GM21786 (cell line): ENCODE data around the gene KCTD20.
"Not testable (repeated sequence)": the region's sequence is repeated elsewhere in the genome, so short reads cannot be mapped to it uniquely, and the experiment has no call there.

Experiments
- ATAC-seq: cut with Tn5 transposase; IDR thresholded peaks from one replicate; pipeline ENCODE4 v1.9.1; 2021; ENCODE audit not compliant: unreplicated experiment

Gene KCTD20

DNA sequence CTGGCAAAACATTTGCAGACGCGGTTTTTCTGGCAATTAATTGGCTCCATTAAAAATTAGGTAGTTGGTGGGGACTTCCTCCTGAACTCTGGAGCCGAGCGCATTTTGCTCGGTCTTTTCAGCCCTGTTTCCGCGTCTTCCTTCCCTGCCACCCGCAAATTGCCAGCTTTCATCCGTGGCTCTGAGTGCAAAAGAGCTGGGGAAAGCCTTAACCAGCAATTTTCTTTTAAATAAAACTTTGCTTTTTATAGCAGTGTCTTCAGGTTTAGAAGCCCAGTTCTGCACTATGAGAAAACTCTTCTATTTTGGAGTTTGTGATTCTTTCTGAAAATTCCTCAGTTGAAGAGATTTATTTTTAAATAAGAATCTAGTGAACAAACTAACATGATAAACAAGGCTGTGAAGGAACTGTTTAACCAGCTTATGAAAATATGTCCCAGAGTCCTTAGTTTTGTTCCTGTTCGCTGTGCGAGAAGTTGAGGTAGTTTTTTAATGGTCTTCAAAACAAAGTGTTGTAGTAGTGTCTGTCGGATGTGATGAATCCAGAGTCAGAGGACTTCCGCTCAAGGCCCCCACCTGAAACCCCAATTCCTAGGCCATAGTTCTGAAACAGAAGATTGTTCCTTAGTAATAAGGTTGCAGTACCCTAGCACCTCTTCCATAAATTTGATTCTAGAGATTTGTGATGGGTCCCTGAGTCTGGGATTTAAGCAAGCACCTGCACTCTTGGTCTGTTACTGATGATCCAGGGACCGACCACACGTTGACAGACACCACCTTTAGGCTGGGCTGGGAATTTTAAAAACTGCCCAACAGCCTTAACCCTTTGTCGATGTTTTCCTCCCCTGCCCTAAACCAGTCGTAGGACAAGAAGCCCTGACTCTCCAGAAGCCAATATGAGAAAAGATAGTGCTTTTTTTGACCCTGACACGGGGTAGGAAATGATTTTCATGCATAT is 950 bp downstream of the KCTD20 start:
- ATAC-seq: no peak

DNA sequence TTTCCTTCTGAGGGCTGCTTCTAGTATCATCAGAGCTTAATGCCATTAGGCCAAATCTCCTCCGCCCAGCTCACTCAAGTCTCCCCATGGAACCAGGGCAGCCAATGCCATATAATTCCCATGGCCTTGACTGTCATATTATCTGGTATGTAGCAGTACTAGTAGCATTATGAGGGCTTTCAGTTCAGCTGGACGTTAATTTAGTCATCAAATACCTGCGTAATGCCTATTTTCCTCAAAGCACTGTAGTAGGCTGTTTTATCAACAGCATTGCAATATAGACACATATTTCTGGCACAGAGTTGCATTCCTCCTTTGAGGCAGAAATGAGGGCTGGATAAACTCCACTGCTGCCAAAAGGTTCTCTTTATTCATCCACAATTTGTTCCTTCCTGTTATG is 1.7 kb downstream of the KCTD20 start:
- ATAC-seq: no peak

DNA sequence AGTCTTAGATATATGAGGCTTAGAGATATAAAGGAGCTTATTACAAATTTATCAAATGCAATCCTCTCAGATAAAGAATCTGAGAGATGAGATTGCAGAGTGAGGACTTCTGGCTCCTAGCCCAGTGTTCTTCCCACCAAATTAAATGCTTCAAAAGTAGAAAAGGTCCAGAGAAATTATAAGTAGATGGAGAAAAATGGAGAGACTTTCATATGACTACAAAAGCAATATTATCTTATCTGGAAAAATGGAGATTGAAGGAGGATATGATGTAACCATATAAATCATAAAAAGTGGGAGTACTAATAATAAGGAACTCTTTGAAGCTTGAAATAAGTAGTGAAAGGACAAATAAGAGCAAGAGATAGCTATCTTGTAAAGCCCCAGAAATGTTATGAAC is 2.8 kb downstream of the KCTD20 start:
- no peak for ATAC-seq

DNA sequence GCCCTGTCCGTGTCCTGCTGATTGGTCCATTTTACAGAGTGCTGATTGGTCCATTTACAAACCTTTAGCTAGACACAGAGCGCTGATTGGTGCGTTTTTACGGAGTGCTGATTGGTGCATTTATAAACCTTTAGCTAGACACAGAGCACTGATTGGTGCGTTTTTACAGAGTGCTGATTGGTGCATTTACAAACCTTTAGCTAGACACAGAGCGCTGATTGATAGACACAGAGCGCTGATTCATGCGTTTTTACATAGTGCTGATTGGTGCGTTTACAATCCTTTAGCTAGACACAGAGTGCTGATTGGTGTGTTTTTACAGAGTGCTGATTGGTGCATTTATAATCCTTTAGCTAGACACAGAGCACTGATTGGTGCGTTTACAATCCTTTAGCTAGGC is 6.4 kb downstream of the KCTD20 start:
- not testable (repeated sequence) for ATAC-seq

DNA sequence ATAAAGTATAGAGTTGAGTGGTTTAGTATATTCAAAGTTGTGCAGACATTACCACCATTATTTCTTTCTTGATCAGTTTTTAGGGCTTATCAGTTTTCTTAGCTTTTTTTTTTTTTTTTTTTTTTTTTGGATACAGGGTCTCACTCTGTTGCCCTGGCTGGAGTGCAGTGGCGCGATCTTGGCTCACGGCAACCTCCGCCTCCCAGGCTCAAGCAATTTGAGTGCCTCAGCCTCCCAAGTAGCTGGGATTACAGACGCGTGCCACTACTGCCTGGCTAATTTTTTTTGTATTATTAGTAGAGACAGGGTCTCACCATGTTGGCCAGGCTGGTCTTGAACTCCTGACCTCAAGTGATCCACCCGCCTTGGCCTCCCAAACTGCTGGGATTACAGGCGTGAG is 10.1 kb downstream of the KCTD20 start:
- not testable (repeated sequence) for ATAC-seq

DNA sequence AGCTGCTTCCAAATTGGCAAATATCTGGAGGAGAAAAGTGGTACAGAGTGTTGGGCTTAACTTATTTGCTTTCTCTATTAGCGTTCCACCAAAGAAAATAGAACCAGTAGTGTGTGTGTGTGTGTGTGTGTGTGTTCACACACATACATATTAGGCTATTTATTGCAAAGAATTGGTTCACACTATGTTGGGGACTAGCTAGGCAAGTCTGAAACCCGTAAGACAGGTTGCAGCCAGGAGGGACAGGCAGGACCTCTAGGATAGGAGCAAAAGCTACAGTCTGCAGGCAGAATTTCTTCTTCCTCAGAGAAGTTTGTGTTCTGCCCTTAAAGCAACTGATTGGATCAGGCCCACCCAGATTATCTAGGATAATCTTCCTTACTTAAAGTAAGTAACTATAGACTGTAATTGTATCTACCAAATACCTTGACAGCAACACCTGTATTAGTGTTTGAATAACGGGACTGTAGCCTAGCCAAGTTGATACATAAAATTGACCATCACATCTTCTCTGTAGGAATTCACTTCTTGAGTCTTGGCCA is 12.8 kb downstream of the KCTD20 start:
- no peak for ATAC-seq

DNA sequence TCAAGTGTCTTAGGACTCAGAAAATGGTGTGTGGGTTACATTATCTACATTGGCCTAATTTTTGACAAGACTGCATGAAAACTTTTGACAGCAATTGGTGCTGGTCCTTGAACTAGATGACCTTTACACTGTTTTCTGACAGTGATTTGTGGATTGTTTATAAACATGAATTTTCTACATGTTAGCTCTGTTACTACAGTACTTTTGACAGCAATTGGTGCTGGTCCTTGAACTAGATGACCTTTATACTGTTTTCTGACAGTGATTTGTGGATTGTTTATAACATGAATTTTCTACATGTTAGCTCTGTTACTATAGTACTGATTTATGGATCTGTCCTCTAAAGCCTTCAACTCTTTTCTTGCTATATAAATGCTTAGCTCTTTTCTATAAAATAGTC is 16.7 kb downstream of the KCTD20 start:
- ATAC-seq: no peak

DNA sequence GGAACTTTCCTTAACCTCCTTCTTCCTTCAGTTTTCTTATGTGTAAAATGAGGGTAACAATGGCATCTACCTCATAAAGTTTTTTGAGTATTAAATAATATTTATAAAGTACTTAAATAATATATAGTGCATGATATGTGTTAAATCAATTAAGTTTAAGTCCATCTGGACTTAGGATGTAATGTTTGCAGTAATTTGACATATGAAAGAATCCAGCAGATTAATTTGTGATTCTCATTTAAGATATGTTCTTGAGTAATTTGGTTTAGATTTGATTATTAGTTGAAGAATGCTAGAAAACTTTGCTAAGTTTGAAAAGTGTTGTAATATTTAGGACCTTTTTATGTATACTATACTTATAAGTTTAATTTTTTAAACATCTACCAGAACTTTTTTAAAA is 18.1 kb downstream of the KCTD20 start:
- no peak for ATAC-seq

DNA sequence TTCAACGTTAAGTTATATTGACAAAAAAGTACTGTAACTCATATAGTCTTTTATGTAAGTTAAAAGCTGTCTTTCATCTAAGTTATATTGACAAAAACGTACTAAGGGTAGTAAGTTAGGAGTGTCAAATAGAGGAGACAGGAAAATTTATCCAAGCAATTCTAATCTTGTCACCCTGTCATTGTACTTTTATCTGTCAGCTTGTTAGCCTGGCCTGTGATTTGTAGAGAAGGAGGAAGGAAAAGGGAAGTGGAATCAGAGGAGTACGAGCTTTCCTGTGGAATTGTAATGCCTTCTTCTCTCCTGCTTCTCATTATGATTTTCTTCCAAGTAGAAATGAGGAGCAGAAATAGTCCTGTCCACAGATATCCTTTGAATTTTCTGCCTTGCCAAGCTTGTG is 18.8 kb downstream of the KCTD20 start:
- ATAC-seq: no peak

DNA sequence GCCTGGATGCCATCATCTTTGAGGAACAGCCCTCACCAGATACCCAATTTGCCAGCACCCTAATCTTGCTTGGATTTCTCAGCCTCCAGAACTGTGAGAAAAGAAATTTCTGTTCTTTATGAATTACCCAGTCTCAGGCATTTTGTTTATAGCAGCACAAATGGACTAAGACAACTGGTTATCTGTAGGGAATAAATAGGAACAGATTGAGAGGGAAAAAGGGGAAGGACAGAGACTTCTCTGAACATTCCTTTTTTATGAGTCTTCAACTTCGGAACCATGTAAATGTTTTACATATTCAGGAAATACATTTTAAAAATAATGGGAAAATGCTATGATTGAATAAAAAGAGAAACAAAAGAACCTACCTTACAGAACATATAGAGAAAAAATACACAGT is 20.9 kb downstream of the KCTD20 start:
- no peak for ATAC-seq

DNA sequence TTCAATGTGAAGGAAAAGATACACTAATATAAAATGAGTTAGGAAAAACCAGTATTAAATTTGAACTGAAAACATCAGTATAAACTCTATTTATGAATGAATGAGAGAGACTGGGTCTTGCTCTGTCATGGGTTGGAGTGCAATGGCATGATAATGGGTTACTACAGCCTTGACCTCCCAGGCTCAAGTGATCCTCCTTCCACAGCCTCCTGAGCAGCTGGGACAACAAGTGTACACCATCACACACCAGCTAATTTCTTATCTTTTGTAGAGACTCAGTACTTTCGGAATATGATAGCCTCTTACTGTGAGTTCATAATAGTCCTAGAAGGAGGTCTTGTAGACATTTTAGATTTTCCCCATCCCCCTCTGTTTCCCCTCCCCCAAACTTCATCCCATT is 21.4 kb downstream of the KCTD20 start:
- ATAC-seq: no peak

DNA sequence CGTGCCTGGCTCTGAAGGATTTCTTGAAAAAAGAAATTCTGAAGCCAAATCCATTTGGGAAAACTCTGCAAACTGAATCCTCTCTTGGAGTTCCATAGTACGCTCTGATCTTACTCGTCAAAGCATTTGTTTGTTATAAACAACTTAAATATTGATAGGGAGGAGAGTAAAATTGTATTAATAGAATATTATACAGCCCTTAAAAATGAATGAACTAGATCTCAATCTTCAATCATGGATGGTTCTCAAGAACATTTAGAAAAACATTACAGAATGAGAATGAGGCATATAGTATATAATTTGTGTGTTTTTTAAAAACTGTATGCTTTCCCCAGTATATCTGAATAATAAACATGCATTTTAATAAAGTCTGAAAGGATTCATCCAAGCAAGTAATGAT is 24.8 kb downstream of the KCTD20 start:
- no peak for ATAC-seq

DNA sequence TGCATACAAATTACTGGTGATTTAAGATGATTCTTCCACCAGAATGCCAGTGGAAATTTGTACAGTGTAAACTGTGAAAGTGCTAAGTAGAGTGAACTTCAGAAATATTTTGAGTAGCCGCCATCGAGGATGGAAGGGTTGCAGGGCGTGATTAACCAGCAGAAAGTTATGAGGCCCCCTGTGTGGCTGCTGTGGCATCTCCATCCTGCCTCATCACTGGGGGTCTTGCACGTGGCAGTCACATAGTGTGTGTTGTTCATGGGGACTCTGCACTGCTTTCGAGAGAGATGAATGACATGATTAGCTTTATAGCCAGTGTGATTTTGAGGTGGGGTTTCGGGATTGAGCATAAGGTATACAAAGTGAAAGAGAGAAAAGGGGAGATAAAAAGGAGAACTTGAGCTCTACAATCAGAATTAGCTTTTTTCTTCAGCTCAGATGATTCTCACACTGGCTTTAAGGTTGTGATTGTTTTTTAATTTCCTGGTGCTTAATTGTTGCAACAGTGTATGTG is 26.4 kb downstream of the KCTD20 start:
- ATAC-seq: no peak

DNA sequence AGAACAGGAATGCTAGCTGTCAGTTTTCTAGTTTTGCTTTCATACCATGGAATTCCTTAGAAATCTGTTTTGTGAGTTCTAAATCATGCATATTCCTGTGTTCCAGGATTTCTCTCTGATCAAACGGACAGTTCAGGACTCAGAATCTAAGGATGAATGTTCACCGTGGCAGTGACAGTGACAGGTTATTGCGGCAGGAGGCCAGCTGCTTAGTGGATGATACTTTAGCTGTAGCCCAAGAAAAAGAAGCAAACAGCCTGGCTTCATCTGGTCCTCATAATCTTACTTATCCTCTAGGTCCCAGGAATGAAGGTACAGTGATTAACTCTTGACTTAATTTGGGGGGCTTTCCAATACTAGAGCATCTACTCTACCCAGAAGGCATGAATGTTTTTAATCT is 27.1 kb downstream of the KCTD20 start:
- ATAC-seq: no peak

DNA sequence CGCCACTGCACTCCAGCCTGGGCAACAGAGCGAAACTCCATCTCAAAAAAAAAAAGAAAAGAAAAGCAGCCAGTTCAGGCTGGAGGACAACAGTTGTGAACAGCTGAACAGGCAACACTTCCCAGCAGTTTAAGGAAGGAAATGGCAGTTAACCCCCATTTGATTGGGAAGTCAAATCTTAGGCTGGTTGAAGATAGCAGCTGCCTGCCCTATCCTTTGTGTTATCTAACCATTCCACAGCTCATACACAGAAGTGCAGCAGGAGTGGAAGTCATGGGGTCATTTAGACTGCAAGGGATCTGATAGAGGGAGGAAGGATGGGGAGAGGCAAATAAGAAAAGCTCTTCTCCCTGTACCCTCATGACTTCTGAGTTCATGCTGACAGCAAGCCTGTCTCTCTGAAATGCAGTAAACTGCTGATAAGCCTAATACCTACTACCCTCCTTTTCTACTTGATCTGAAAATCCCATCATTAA is 35.3 kb downstream of the KCTD20 start:
- ATAC-seq: no peak

DNA sequence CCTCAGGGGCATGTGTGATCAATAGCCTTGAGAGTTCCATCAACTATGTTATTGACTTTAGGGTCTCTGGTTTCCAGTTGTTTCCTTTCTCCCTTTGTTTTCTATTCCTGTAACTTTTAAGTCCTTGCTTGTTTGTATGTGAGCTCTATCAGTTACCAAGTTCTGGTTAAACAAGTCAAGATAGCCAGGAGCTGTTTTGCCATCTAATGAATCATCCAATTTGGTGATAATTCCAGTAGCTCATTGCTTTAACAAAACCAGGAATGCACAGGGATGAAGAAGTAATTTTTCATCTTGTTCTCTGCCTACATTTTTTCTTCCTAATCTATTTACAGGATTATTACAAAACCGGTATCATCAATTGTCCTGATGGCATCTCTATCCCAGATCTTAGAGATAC is 36.5 kb downstream of the KCTD20 start:
- ATAC-seq: no peak

DNA sequence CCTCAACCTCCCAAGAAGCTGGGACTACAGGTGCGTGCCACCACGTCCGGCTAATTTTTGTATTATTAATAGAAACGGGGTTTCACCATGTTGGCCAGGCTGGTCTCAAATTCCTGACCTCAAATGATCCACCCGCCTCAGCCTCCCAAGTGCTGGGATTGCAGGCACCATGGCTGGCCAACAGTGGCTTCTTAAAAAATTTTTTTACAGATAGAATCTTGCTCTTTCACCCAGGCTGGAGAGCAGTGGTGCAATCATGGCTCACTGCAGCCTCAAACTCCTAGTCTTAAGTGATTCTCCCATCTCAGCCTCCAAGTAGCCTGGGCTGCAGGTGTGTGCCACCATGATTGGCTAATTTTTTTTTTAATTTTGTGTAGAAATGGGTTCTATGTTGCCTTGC is 40.5 kb downstream of the KCTD20 start:
- ATAC-seq: not testable (repeated sequence)

DNA sequence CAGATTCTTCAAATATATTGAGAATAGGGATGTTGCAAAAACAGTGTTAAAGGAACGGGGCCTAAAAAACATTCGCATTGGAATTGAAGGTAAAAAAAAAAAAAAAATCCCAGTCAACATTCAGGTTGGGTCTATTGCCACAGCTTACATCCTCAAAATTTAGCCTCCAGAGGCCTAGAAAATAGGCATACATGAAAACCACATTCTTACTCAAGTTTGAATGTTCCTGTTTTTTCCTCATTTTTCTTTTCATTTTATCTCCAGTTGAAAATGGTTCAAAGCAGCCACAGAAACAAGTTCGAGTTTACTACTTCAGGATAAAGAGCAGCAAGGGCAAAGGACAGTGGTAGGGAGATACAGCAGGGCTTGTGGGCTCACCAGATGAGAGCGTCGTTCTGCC is 41.9 kb downstream of the KCTD20 start:
- ATAC-seq: no peak

DNA sequence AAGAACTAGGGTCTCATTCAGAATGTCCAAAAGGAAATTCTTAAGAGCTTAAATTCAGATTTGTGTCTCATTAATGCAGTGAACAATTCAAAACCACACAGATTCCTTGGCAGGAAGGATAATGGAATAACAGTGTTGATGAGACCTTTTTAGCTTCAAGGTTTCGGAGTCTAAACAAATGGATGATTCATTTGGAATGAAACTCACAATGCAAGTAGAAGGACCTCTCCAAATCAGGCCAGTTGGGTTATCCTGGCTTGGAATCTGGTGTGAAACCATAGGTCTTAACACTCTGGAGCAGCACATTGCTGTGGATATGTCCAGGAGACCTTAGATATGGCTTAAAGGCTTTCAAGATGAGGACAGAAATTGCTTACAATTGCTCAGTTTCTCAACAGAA is 44.9 kb downstream of the KCTD20 start:
- no peak for ATAC-seq

DNA sequence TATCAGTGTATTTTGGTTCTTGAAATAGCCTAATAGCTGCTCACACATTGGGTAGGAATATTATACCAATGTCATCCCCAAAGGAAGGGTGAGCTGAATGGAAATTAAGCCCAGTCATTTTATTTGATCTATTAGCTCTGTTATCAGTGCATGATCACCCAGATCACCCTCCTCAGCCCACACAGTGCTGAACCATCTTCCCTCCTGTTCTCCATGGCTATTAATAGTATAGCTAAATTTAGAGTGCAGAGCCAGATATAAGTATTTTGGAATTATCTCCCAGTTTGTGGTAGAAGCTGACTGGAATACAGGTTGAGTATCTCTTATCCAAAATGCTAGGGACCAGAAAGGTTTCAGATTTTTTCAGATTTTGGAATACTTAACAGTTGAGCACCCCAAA is 45.4 kb downstream of the KCTD20 start:
- no peak for ATAC-seq

DNA sequence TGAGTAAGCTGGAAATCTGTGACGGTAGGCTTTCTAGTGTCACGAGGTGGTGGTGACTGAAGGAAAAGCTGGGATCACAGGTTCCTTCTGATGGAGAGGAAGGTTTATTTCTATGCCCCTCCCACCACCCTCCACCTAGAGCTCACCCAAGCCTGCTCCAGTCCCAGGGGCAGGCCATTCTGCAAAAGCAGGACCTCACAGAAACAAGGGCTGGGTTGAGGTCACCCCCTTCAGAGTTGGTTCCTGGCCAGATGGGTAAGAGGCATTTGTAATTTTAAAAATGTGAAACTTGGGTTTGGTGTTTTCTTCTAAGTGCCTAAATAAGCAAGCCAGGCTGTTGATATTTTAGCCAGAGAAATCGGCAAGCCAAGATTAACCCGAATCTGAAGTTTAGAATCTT is 46.6 kb downstream of the KCTD20 start:
- ATAC-seq: no peak

DNA sequence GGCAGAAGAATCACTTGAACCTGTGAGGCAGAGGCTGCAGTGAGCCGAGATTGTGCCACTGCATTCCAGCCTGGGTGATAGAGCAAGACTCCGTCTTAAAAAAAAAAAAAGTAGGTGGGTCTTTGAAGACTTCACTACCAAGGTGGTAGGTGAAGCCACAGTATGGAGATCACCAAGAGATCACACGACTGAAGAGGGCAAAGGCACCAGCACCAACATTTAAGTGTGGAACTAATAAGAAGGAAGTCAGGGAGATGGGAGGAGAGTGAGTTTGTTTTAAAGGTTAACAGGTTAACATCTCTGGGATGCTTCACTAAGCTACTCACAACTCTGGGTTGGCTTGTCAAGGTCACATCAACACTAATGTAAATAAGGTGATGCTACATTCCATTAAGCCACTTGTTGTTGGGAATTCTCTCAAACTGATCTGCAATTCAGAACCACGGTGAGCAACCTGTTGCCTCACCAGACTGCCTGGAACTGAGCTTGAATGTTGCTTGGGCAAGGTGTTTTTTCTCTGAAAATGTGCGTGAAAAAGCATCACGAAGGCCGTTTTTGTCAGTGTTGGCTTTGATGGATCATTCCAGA is 48.7 kb downstream of the KCTD20 start:
- no peak for ATAC-seq
